HPDE6-E6E7 (cell line): Measurements from ENCODE around the gene GOLGA3.
A peak's percentile ranks its signal among the peaks of the same experiment; 100 is the strongest.
"Not testable (repeated sequence)": the region's sequence is repeated elsewhere in the genome, so short reads cannot be mapped to it uniquely, and the experiment has no call there.

Experiments used
- DNase-seq: peaks from one replicate; pipeline ENCODE4 v3.0.0; 2011; ENCODE audit warnings: missing footprints; ENCODE audit errors: extremely low spot score

The GOLGA3 gene

DNA sequence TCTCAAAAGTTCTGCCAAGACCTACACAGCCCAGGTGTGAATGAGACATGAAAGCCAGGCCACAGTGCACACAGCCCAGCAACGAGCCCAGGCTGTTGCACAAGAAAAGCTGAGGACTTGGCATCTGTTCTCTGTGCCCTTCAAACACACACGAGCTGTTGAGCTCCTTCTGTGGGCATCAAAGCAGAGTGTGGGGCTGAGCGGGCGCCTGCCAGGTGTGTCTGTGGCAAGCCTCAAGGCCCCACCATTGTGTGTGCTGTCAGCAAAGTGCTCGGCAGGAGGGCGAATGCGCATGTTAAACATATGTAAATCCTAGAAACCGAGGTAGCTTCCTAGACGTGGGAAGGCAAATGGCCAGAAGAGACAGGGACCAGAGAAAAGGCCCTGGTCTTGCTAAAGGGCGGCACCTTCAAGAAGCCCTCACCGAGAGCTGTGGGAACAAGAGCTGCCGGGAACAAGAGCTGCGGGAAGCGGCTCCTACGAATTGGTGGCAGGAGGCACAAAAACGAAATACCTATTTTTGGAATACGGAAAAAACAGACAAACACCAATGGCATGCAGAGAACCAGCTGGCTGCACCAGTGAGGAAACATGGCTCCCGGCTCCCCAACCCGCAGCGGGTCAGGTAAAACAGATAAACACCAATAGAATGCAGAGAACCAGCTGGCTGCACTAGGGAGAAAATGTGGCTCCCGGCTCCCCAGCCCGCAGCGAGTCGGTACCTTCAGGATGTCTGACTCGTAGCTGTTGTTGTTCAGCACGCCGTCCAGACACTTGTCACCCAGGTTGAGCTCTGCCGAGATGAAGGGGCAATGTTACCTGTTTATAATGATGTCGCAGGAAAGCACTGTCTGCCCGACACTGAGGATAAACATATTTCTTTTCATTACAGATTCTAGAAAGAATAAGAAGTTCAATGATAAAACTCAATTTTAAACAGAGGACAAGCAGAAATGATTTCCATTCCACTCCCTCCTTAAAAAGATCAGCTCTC, 19.0 kb upstream of the GOLGA3 start:
- no peak for DNase-seq

GRCh38 chr12:132844681-132845080, 16.0 kb upstream of the GOLGA3 start:
- not testable (repeated sequence) for DNase-seq

GRCh38 chr12:132842449-132843045, 13.9 kb upstream of the GOLGA3 start:
- DNase-seq = no peak

GRCh38 chr12:132841151-132841550, 12.5 kb upstream of the GOLGA3 start:
- no peak for DNase-seq

DNA sequence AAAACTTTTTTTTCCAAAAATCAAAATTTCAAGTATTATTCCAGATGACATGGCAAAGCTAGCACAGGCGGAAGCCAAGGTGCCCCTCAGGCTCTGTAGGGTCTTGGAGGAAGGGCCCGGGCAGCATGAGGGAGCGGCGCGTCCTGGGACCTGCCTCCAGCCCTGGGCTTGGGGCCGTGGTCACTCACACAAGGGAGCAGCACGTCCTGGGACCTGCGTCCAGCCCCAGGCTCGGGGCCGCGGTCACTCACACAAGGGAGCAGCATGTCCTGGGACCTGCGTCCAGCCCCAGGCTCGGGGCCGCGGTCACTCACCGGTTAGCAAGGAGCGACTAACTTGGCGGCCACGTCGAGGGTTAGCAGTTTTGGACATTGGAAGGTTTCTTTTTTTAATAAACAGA, 11.9 kb upstream of the GOLGA3 start:
- no peak for DNase-seq

DNA sequence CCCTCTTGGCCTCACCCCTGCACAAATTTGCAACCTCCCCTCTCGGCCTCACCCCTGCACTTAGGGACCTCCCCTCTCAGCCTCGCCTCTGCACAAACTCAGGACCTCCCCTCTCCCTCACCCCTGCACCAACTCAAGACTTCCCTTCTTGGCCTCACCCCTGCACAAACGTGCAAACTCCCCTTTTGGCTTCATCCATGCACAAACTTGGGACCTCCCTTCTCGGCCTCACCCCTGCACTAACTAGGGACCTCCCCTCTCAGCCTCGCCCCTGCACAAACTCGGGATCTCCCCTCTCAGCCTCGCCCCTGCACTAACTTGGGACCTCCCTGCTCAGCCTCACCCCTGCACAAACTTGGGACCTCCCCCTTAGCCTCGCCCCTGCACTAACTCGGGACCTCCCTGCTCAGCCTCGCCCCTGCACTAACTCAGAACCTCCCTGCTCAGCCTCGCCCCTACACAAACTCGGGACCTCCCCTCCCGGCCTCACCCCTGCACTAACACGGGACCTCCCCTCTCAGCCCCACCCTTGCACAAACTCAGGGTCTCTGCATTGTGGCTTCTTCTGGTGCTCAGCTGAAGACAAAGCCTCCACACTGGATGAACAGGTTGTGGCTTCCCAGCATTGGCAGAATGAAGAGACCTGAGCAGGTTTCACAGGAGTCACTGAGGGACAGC, 11.0 kb upstream of the GOLGA3 start:
- no peak for DNase-seq

DNA sequence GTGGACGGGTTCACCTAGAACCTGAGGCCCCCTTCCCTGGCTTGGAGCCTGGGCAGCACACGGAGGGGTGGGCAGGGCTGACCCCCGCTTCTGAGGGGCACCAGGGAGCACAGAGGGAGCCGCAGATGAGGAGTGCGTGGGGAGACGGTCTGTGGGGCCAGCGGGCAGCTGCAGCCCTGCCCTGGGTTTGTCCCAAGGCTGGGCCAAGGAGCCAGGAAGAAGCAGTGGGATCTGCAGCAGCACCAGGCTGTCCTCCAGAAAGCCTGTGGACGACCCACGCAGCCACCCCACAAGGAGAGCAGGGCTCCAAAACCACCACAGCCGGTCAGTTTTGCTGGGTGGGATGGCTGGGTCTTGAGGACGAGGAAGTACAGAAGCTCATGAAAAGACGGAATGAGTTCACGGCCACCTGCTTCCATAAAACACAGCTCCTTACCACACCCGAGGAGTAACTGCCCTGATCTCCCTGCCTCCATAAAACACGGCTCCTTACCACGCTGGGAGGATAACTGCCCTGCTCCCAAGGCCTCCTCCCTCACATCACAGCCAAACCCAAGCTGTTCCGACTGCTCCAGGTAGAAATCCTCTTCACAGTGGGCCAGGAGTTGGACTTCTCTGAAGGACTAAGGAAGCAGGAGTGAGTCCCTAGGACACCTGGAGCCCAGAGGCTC, 9.9 kb upstream of the GOLGA3 start:
- DNase-seq = no peak

DNA sequence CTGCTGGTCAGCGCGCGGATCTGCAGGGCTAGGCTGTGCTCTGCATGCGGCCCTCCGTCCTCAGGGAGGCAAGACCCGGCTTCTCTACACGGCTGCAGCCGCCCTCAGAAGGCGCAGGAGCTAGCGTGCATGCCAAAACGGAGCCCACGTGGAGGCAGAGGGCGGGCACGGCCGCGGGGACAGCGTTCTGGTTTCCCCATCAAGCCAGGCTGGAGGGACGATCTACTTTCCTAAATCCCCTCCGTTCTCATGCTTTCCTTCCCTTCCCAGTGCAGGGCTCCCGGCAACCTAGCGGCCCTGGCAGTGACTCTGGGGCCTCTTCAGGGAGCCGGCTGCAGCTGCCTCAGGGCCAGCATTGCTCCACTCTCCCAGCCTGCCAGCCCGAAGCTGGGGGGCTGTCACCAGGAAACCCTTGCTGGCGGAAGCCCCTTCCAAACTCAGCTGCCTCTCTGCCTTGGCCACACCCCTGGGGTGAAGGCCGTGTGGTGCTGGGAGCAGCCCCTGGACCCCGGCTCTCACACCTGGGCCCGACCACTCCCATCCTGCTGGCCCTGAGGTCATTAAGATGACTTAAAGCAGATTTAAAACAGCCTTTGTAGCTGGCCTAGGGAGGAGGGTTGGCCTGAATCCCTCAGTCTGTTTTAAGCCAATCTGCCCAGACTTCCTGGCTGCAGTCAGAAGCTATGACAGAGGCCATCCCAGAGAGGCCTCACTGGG, 9.2 kb upstream of the GOLGA3 start:
- DNase-seq = no peak

GRCh38 chr12:132836795-132837331, 8.2 kb upstream of the GOLGA3 start:
- no peak for DNase-seq

- DNase-seq = not testable (repeated sequence)
These were observed 7.6 kb upstream of the GOLGA3 start for GRCh38 chr12:132836230-132836629.

GRCh38 chr12:132835076-132836025, 6.7 kb upstream of the GOLGA3 start:
- no peak for DNase-seq

DNA sequence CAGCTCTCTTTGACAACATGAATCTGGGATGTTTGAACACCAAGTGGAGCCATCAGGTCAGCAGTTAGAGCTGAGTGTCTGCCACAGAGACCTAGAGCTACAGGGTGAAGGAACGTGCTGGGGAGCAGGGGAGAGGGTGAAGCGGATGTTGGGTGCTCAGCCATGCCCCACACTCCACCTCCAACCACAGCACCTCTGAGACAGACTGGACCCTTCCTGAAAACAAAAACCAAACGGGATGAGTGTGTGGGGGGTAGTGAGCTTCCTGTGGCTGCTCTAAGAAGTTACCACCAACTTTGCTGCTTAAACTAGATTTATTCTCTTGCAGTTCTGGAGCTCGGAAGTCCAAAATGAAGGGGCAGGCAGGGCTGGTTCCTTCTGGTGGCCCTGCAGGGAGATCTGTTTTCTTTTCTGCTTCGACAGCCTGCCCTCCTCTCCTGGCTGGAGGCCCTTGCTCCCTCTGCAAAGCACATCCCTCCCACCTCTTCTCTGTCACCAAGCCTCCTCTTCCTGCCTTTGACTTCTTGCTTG, 5.6 kb upstream of the GOLGA3 start:
- no peak for DNase-seq

DNA sequence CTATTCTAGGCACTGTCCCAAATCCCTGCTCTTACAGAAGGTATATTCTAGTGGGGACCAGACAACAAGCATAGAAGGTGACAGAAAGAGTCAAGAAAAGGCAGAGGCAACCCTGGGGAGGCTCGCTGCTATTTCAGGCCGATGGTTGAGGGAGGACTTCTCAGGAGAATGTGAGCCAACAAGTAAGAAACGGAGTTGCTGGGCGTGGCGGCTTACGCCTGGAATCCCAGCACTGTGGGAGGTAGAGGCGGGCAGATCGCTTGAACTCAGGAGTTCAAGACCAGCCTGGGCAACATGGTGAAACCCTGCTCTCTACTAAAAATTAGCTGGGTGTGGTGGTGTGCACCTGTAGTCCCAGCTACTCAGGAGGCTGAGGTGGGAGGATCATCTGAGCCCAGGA, 4.7 kb upstream of the GOLGA3 start:
- no peak for DNase-seq

DNA sequence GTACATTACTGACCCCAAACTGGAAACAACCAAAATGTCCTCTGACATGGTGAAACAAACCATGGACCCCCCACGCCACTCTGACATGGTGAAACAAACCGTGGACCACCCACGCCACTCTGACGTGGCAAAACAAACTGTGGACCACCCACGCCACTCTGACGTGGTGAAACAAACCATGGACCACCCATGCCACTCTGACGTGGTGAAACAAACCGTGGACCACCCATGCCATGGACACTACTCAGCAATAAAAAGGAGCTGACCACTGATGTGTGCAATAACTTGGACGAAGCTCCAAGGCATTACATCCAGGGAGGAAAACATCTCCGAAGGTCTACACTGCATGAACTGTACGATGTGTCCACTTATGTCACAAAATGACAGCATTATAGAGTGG, 3.1 kb upstream of the GOLGA3 start:
- no peak for DNase-seq

DNA sequence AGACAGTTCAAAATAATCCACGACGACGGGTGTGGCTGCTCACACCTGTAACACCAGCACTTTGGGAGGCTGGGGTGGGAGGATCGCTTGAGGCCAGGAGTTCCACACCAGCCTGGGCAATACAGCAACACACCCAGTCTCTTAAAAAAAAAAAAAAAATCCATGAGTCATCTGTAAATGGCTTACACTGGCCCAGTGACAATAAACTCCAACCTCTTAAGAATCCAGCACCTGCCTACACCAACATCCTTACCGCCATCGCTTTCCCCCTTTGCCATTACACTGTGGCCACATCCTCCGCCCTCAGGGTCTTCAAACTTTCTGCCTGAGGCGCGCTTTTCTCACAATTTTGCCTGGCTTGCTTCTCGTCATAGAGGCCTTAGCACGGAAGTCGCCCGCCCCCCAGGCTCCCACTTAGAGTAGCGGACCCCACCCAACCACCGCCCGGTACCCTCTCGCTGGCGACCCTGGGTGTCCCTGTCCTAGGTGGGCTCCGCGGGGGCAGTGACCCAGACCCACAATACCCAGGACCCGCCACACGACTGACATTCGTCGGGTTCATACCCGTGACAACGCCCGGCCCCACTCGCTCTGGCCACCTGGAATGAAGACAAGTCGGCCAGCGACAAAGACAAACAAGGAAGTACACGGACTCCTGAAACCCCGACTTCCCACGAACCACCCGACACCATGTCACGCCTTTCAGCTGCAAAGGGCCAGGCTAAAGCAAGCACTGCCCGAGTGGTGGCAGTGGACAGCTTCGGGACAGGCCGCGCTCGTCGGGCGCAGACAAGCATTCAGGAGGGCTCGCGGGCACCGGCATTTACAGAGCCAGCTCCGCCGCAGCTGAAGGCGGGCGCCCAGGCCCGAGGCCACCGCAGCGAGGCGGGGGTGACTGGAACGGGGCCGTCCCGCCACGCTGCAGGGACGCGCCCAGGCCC, 636 bp downstream of the GOLGA3 start:
- DNase-seq = peak; percentile 33

- no peak for DNase-seq
These were observed 2.8 kb downstream of the GOLGA3 start for GRCh38 chr12:132825861-132826260.

GRCh38 chr12:132825089-132825488, 3.6 kb downstream of the GOLGA3 start:
- no peak for DNase-seq

- peak; percentile 29 for DNase-seq
These were observed 4.6 kb downstream of the GOLGA3 start for GRCh38 chr12:132824053-132824452.
